Keratinocyte (primary cell): ENCODE data around the gene ADM. TPM values are rescaled to one million over a fixed set of nuclear protein-coding genes. Genes with fewer than 3 reads are reported as not detected.

Experiments used
- DNase-seq: peaks from one replicate; pipeline ENCODE4 v3.0.0-alpha.2; 2011; ENCODE audit warnings: low read depth, missing footprints, low spot score
- FAIRE-seq: peaks from 2 replicates; lab custom pipeline; 2011; peaks lifted over from hg19 to GRCh38; lab: Jason Lieb, UNC
- H2AFZ ChIP-seq: 2 replicates; pipeline ENCODE4 v1.6.0; 2012; ENCODE audit warnings: low read length, control low read depth, inconsistent platforms; ENCODE audit not compliant: control insufficient read depth
- H3K27ac ChIP-seq: 2 replicates; pipeline ENCODE4 v1.5.1; 2011; ENCODE audit warnings: low read length; ENCODE audit not compliant: control insufficient read depth, insufficient read depth
- H3K27me3 ChIP-seq: 3 replicates; pipeline ENCODE4 v1.6.0; 2011; ENCODE audit warnings: low read length; ENCODE audit not compliant: control insufficient read depth, insufficient read depth; ENCODE audit errors: extremely low read depth
- H3K36me3 ChIP-seq, 2 experiments: 2 replicates in 1 of 2; 3 replicates in 1 of 2; pipeline ENCODE4 v1.5.1; 2011; ENCODE audit warnings: low read length in 2 of 2, mild to moderate bottlenecking in 1 of 2; ENCODE audit not compliant: control insufficient read depth in 2 of 2, insufficient read depth in 2 of 2; ENCODE audit errors: extremely low read depth in 1 of 2
- H3K4me1 ChIP-seq: 3 replicates; pipeline ENCODE4 v1.5.1; 2011; ENCODE audit warnings: low read length; ENCODE audit not compliant: control insufficient read depth, insufficient read depth; ENCODE audit errors: extremely low read depth
- H3K4me2 ChIP-seq: 3 replicates; pipeline ENCODE4 v1.6.0; 2011; ENCODE audit warnings: low read depth, low read length; ENCODE audit not compliant: control insufficient read depth, insufficient read depth; ENCODE audit errors: extremely low read depth
- H3K4me3 ChIP-seq, 3 experiments: fragments of 200-600 bp in 1 of 3; sonication (generic) in 1 of 3; 2 replicates in 2 of 3; 3 replicates in 1 of 3; pipeline ENCODE4 v1.5.1; 2011 to 2016; ENCODE audit warnings: low read length in 3 of 3, mild to moderate bottlenecking in 3 of 3, control low read depth in 2 of 3, inconsistent platforms in 1 of 3, low read depth in 1 of 3, mixed read lengths in 1 of 3, mixed run types in 1 of 3, moderate library complexity in 1 of 3; ENCODE audit not compliant: control insufficient read depth in 2 of 3, insufficient read depth in 2 of 3; ENCODE audit errors: extremely low read depth in 1 of 3
- H3K79me2 ChIP-seq: 2 replicates; pipeline ENCODE4 v1.6.0; 2012; ENCODE audit warnings: low read length; ENCODE audit not compliant: control insufficient read depth, insufficient read depth
- H3K9ac ChIP-seq: 3 replicates; pipeline ENCODE4 v1.6.0; 2011; ENCODE audit warnings: low read length; ENCODE audit not compliant: control insufficient read depth, insufficient read depth; ENCODE audit errors: extremely low read depth
- H3K9me1 ChIP-seq: 3 replicates; pipeline ENCODE4 v1.6.0; 2011; ENCODE audit warnings: low read length; ENCODE audit not compliant: control insufficient read depth, insufficient read depth; ENCODE audit errors: extremely low read depth
- H3K9me3 ChIP-seq: 2 replicates; pipeline ENCODE4 v1.5.1; 2012; ENCODE audit warnings: low read depth, low read length; ENCODE audit not compliant: control insufficient read depth
- H4K20me1 ChIP-seq: 3 replicates; pipeline ENCODE4 v1.6.0; 2011; ENCODE audit warnings: low read length; ENCODE audit not compliant: control insufficient read depth, insufficient read depth; ENCODE audit errors: extremely low read depth
- CTCF ChIP-seq, 3 experiments: IDR thresholded peaks in 1 of 3; conservative IDR thresholded peaks in 1 of 3; optimal IDR thresholded peaks in 1 of 3; 2 replicates in 2 of 3; 3 replicates in 1 of 3; pipeline versions ENCODE3 to v1.5.1; 2011; ENCODE audit warnings: low read length in 3 of 3, mild to moderate bottlenecking in 3 of 3, moderate library complexity in 2 of 3, control low read depth in 1 of 3, inconsistent platforms in 1 of 3; ENCODE audit not compliant: insufficient read depth in 2 of 3; ENCODE audit errors: extremely low read depth in 1 of 3
- EZH2 ChIP-seq: IDR thresholded peaks from one replicate; pipeline ENCODE4 v1.6.1; 2012; ENCODE audit warnings: inconsistent platforms, mild to moderate bottlenecking, low read length, moderate library complexity
- dilution Hi-C: fragments of 300-500 bp; cut with MboI; formaldehyde crosslinking; loops from one replicate; pipeline ENCODE4 v1.7.0; 2020; ENCODE audit warnings: low sequenced_read_pairs; ENCODE audit not compliant: extremely low pct_ligation_motif_present
- polyA plus RNA-seq, 5 experiments: library from polyadenylated mRNA; depleted of rRNA in 3 of 5; stranded (reverse) in 3 of 5; stranded (forward) in 1 of 5; unstranded in 1 of 5; fragments of >200 nt; gene quantifications; 1 replicate in 1 of 5; 2 replicates in 3 of 5; 3 replicates in 1 of 5; pipeline versions ENCODE4 v1.2.1 to v1.2.3, GENCODE V29; 2011 to 2012; ENCODE audit warnings: missing spikeins in 2 of 5, low read depth in 1 of 5, low replicate concordance in 1 of 5

ADM gene
- polyA plus RNA-seq, 1 donor (not counting 4 experiments of a cell fraction or from before 2014, with no cell fraction given) = 57.9 TPM

GRCh38 chr11:10314199-10315072 lies 9.6 kb downstream of the ADM start:
- DNase-seq (no peak), FAIRE-seq (no peak)
- Histone ChIP-seq H3K4me3 (no peak overlapping the region), H3K79me2 (no peaks in the 10 kb centered on the region), H3K36me3 (no peaks in the 10 kb centered on the region), H4K20me1 (no peaks in the 10 kb centered on the region), H3K4me1 (peaks cover 16% of the 10 kb centered on the region), H3K4me2 (no peak overlapping the region), H3K9me1 (no peaks in the 10 kb centered on the region), H3K9me3 (no peaks in the 10 kb centered on the region), H3K27ac (no peak overlapping the region), H3K27me3 (no peaks in the 10 kb centered on the region), H2AFZ (no peak overlapping the region), H3K9ac (no peak overlapping the region)
- dilution Hi-C loops = no loop called here
- TF ChIP-seq EZH2 (no peak), CTCF (optimal IDR thresholded peaks at IDR 0.05 in 1 of 3, IDR thresholded peaks at IDR 0.05 in 1 of 3, conservative IDR thresholded peaks at IDR 0.05 in 1 of 3; ENCODE audit: extremely low read depth in 1 of 3, insufficient read depth in 2 of 3, low read length in 3 of 3) (no peak)

GRCh38 chr11:10315083-10315482 lies 10.2 kb downstream of the ADM start:
- DNase-seq = no peak
- H3K27ac ChIP-seq = no peak overlapping the region
- no peaks in the 10 kb centered on the region for H3K9me3 ChIP-seq
- no peak overlapping the region for H3K9ac ChIP-seq
- TF ChIP-seq EZH2 (no peak), CTCF (optimal IDR thresholded peaks at IDR 0.05 in 1 of 3, IDR thresholded peaks at IDR 0.05 in 1 of 3, conservative IDR thresholded peaks at IDR 0.05 in 1 of 3; ENCODE audit: extremely low read depth in 1 of 3, insufficient read depth in 2 of 3, low read length in 3 of 3) (no peak)
- H3K4me1 ChIP-seq = peaks cover 10% of the 10 kb centered on the region
- FAIRE-seq = no peak
- no peak overlapping the region for H2AFZ ChIP-seq
- dilution Hi-C loops = no loop called here
- no peaks in the 10 kb centered on the region for H3K27me3 ChIP-seq
- H3K4me2 ChIP-seq = no peak overlapping the region
- no peaks in the 10 kb centered on the region for H3K9me1 ChIP-seq
- no peak overlapping the region for H3K4me3 ChIP-seq
- no peaks in the 10 kb centered on the region for H3K79me2 ChIP-seq
- H3K36me3 ChIP-seq = no peaks in the 10 kb centered on the region
- no peaks in the 10 kb centered on the region for H4K20me1 ChIP-seq
